KOPT-K1 (cell line): Measurements from ENCODE around the gene CEP126.

Source experiments
- H3K27ac ChIP-seq: fragments of 200-600 bp; sonication (generic); 2 replicates; pipeline ENCODE4 v1.5.1; 2016; ENCODE audit warnings: antibody characterized with exemption, mild to moderate bottlenecking, low read depth, low read length; ENCODE audit not compliant: poor library complexity, severe bottlenecking
- H3K36me3 ChIP-seq: fragments of 200-600 bp; sonication (generic); 2 replicates; pipeline ENCODE4 v1.5.1; 2017; ENCODE audit warnings: antibody characterized with exemption, mild to moderate bottlenecking, low read length, moderate library complexity; ENCODE audit not compliant: insufficient read depth
- H3K9me3 ChIP-seq: fragments of 200-600 bp; sonication (generic); 2 replicates; pipeline ENCODE4 v1.5.1; 2017; ENCODE audit warnings: antibody characterized with exemption, low read length, mild to moderate bottlenecking; ENCODE audit not compliant: insufficient read depth, poor library complexity, severe bottlenecking

The CEP126 gene

DNA sequence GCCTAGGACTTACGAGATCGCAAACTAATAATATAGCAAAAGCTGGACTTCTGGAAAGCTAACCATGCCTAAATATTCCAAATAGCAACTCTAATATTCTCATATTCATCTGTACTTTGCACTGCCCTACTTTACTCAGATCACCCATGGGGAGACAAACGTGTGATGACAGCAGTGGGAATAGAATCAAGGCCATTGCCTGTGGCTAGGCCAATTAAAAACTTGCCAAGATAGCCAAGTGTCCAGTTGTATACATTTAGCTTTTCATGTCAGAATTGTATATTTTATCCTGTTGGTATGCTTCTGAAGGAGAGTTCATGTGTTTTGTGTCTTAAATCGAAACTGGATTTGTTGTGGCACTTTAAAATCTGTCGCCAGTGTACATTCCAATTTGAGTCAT lies 1.2 kb upstream of the CEP126 start:
- H3K9me3 ChIP-seq: no peaks in the 10 kb centered on the region
- no peaks in the 10 kb centered on the region for H3K36me3 ChIP-seq
- no peak overlapping the region for H3K27ac ChIP-seq

DNA sequence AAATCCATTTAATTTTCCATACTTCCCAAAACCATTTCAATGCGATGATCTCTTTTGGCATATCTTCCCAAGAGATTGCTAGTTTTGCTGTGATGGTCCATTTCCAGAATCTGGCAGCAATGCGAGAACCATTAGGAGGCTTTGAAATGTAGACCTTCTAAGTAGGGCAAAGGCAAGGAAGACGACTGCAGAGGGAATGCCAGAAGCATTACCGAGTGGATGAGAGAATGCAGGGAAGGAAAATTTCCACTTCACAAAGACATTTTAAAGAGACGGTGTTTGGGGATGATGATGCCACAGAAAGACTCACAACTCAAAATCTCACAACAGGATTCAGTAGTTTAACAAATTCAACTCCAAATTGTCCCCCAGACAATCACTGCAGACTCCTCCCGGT lies 471 bp upstream of the CEP126 start:
- Histone ChIP-seq H3K9me3 (no peaks in the 10 kb centered on the region), H3K27ac (no peak overlapping the region)

DNA sequence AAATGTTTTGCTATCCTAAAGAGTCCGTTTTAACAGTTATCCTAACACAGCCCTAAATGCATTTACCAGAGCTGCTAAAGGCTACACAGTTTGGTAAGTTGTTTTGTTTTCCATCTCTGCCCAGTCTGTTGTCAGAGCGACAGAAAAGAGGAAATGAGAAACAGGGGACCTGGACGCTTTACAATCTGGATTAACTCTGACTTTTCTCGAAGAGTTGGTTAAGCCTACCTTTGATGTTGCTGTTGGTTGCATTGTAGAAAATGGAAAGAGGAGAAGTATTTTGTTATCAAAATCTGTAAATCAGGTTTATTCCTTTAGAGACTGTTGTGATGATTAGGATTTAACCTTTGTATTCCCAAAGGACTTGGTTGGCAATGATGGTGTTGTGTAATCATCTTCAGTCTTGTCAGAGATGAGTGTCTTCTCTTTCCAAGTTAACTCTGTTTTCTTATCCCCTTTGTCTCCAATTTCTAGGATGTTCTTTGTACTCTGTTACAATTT lies 1.0 kb downstream of the CEP126 start:
- no peaks in the 10 kb centered on the region for H3K36me3 ChIP-seq
- no peaks in the 10 kb centered on the region for H3K9me3 ChIP-seq
- H3K27ac ChIP-seq: no peak overlapping the region

More for the DNA sequence above, 471 bp upstream of the CEP126 start:
- H3K36me3 ChIP-seq: no peaks in the 10 kb centered on the region

DNA sequence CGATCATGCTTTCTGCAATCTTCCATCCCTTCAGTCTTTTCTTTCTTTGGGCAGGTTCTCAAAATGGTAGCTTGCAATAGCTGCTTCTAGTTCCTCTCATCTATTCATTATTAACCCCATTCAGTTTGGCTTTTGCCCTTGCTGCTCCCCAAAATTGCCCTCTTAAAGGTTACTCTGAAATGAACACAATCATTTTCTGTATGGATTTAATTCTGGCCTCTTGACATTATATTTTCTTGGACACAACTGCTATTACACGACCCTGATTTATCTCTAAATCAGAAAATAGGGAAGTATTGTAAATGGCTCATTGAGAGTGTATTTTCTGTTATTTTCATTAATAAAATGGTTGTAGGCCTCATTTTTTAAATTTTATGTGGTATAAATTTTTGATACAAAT lies 1.6 kb downstream of the CEP126 start, which contains the start of gene ANGPTL5:
ANGPTL5 (minus strand) TSS at position 101 of the 400 bp plus-strand sequence. CDS start 8,613 bp downstream, outside the sequence.
- no peaks in the 10 kb centered on the region for H3K9me3 ChIP-seq
- no peaks in the 10 kb centered on the region for H3K36me3 ChIP-seq
- no peak within 1 kb of the TSS for H3K27ac ChIP-seq

DNA sequence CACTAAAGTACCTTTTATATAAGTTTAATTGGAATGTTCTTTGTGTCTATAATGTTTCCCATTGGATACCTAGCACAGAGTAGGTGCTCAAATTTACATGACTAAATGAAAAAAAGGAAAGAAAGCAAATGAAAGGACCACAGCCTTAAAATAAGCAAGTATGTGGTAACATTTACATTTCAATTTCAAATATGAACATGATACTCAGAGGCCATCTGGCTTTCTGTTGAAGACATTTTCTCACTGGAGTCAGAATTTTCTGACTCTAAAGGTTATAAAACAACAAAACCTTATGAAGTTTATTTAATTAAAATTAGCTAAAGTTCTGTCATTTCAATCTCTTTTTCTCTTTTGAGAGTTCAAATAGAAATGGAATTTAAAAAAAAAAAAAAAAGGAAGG lies 2.4 kb downstream of the CEP126 start:
- Histone ChIP-seq H3K9me3 (no peaks in the 10 kb centered on the region), H3K27ac (no peak overlapping the region), H3K36me3 (no peaks in the 10 kb centered on the region)

DNA sequence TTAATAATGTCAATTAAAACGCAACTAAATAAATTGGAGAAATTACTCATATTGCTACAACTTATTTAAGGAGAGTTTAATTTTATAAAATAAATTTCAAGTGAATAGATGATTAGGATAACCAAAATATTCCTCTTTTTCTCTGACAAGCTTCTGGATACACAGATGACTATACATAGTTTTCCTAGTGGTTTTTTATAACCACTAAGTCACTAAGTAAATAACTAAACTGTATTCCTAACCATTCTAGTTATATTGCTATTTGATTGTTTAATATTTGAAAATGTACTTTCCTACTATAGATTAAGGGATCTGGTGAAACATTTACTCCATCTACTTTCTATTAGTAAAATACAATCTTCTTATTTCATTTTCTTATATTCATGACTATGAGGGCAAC lies 6.2 kb downstream of the CEP126 start:
- Histone ChIP-seq H3K9me3 (no peaks in the 10 kb centered on the region), H3K27ac (no peak overlapping the region), H3K36me3 (no peaks in the 10 kb centered on the region)

DNA sequence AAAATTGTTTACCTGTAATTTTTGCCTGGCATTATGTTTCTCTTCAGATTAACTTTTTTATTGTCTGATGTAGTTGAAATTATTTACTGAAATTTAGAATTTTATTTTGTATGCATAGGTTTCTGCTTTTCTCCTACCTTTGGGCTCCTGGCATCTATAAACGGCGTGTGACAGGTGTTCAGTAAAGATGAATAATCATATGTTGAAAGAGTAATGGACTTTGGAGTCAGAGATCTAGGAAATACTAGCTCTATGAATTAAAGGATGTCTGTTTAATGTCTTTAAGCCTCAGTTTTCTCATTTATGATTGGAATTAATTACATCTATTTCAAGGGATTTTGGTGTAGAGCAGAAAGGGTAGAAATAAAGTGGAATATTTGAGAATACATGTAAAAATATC lies 8.7 kb downstream of the CEP126 start:
- Histone ChIP-seq H3K36me3 (no peaks in the 10 kb centered on the region), H3K9me3 (no peaks in the 10 kb centered on the region), H3K27ac (no peak overlapping the region)

DNA sequence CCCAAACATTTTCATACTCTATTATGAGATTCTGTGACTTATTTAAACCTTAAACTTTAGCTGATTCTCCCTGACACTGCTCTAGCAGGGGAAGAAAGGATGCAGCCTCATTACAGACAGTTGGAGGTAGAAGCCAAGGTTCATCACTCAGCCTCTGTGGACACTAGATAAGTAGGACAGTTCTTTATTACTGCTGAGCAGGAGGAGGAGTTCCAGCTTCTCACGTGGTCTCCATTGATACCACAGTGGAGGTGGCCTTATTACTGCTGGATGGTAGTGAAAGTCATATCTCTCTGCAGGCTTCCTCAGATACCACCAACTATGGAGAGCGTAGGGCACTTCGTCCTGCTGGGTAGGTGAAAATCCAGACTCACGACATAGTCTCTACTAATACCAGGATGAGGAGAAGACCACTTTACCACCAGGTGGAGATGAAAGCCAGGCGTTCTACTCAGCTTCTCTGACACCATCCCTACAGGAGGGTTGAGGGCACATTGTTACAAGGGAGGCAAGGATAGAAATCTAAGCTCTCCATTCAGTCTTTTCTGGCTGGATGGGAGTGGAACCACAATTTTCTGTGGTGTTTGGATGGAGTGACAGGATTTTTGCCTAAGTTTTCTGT lies 14.6 kb downstream of the CEP126 start:
- Histone ChIP-seq H3K27ac (no peak overlapping the region), H3K36me3 (no peaks in the 10 kb centered on the region)

DNA sequence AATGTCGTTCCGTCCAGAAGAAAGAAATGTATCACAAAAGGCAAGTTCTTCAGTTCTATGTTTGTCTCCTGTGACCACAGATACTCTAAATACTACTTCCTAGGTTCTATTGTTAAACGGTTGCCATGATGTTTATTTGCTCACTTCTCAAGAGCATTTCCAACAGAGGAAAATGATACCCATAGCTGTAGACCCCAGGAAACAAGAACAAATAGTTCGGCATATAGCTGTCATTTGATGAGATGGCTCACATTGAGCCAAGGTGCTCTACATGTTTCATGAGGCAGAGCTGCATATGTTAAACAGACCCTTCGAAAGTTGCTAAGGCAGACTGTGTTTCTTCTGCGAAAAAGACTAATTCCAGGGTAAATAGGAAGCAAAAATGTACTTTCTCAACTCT lies 16.9 kb downstream of the CEP126 start:
- Histone ChIP-seq H3K27ac (no peak overlapping the region), H3K36me3 (no peaks in the 10 kb centered on the region), H3K9me3 (no peaks in the 10 kb centered on the region)

More for the DNA sequence above, 14.6 kb downstream of the CEP126 start:
- H3K9me3 ChIP-seq: no peaks in the 10 kb centered on the region

DNA sequence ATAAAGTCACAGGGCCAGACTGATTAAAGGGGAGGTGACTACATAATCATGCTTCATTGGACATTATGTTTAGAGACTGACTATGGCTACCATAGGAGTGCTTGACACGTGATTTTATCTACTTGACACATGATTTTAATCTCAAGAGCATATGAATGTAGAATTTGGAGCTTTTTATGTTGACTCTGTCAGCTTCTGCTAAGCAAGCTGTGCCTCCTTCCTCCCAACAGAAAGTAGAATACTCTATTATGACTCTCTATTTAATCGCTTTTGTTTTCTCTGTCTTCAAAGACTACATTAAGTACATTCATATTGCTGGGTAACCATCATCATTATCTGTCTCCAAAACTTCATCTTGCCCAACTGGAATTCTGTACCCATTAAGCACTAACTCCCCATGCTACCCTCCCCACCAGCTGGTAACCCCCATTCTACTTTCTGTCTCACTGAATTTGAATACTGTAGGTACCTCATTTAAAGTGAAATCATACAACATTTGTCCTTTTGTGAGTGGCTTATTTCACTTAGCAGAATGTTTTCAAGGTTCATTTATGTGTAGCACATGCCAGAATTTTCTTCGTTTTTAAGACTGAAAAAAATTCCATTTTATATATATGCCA lies 26.2 kb downstream of the CEP126 start:
- Histone ChIP-seq H3K36me3 (no peaks in the 10 kb centered on the region), H3K27ac (no peak overlapping the region), H3K9me3 (no peaks in the 10 kb centered on the region)

DNA sequence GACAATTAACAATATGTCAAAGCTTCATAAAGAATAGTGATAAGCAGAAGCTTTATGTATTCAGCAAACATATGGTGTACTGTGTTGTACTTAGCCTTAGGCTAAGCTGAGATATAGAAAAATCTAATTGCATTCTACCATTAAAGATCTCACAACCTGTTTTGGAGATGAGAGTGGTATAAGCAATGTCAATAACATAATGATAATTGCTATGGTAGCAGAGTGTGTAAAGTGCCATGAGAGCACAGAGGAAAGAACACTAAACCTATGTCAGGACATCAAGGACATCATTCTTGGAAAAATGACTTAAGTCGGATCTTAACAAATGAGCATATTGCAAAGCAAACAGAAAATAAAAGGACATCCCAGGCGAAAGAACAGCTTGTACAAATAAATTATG lies 30.1 kb downstream of the CEP126 start:
- no peak overlapping the region for H3K27ac ChIP-seq
- no peaks in the 10 kb centered on the region for H3K36me3 ChIP-seq
- H3K9me3 ChIP-seq: no peaks in the 10 kb centered on the region

DNA sequence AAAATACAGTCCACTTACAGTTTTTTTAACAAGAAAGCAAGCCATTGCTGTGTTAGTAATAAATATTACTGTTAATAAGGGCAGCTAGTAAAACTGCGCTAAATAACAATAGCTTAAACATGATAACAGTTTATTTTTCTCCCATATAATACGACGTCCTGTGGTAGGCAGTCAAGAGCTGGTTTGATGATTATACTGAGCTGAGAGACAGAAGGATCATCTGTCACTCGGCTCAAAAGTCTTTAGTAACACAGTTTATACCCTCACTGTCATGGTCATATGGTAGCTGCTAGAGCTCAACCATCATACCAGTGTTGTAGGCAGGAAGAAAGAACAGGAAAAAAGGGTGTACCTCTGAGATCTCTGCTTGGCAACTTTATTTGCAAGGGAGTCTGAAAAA lies 30.6 kb downstream of the CEP126 start:
- no peaks in the 10 kb centered on the region for H3K9me3 ChIP-seq
- no peak overlapping the region for H3K27ac ChIP-seq
- H3K36me3 ChIP-seq: no peaks in the 10 kb centered on the region

DNA sequence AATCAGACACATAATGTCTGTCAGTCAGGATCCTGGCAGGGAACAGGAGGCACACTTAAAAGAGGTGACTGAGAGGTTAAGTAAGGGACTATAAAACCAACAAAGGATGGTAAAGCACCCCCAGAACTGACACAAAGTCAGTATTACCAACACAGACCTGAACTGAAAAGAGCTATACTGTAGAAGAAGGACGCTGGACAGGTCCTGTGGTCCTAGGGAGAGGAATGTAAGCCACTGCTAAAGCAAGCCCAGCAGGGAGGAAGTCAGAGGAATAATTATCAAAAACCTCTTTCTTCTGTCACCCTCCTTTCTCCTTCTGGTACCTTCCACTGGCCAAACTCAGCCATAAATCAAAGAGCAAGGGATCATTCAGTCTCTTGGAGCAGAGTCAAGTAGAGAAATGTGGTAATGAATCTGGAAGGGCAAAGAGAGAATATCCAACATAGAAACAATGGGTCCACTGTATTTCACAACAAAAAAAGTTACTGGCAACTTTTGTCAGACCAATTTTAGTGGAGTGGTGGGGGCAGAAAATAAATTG lies 34.9 kb downstream of the CEP126 start:
- Histone ChIP-seq H3K9me3 (no peaks in the 10 kb centered on the region), H3K27ac (no peak overlapping the region), H3K36me3 (no peaks in the 10 kb centered on the region)

DNA sequence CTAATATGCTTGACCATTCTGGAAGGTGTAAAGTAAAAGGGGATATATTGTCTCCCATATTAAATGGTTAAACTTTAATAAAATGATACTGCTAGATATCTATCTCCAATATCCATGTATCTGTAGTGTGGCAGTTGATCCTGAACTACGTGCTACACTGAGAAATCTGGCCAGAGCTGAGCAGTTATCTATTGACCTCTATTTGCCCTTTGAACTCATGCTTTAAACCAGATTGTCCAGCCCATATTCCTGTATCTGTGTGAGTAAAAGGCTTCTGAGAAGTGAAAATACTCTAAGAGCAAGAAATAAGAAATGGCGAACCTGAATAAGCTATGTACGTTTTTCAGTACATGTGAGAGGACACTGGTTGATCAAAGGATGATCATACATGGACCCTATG lies 40.5 kb downstream of the CEP126 start:
- no peaks in the 10 kb centered on the region for H3K9me3 ChIP-seq
- H3K36me3 ChIP-seq: no peaks in the 10 kb centered on the region
- H3K27ac ChIP-seq: no peak overlapping the region

DNA sequence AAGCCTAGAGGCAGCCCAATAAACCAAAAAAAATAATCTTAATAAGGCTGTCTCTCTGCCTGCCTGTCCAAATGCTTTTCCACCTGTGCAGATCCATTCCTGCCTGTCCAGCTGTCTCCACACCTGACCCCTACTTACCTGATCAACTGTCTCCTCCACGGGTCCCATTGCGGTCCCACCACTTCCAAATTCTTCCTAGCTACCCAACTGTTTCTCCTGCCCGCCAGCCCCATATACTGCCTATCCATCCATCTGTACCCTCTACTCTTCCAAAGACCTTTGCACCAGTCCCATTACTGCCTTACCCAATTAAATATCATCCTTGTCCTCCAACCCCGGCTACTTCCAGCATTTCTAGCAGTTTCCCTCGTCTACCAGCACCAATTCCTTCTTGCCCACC lies 40.9 kb downstream of the CEP126 start:
- H3K27ac ChIP-seq: no peak overlapping the region
- H3K36me3 ChIP-seq: no peaks in the 10 kb centered on the region
- H3K9me3 ChIP-seq: no peaks in the 10 kb centered on the region

DNA sequence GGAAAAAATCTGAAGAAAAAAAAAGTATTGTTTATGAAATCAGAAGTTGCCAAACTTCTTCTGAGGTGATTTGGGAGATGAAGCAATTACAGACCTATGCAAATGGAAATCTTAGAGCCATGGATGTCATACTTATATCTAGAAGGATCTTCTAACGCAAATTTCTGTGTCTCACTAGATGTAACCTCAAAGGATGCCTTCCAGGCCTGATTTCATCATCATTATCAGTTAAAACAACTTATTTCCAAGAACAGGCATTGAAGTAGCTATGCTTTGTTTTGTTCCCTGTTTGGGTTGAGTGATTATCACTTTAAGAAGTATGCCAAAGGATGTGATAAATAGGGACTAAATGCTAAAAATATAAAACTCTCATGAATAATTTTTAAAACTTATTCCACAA lies 45.4 kb downstream of the CEP126 start:
- no peaks in the 10 kb centered on the region for H3K9me3 ChIP-seq
- no peaks in the 10 kb centered on the region for H3K36me3 ChIP-seq
- H3K27ac ChIP-seq: no peak overlapping the region
